Prostate gland (tissue), 2 donors: ENCODE results near the gene ADISSP.

ENCODE experiments used
- POLR2A ChIP-seq: fragments of 450-650 bp; IDR thresholded peaks from one replicate; pipeline ENCODE4 v1.6.1; 2016; ENCODE audit warnings: antibody characterized with exemption, mild to moderate bottlenecking
- TF ChIP-seq, protein P1 (sequence below), 4 experiments: fragments of 200-600 bp in 2 of 4; fragments of 450-650 bp in 2 of 4; sonication (generic) in 2 of 4; IDR thresholded peaks; 1 replicate in 3 of 4; 2 replicates in 1 of 4; pipeline ENCODE4 v1.5.1; 2016 to 2019; ENCODE audit warnings: antibody characterized with exemption in 4 of 4, mild to moderate bottlenecking in 2 of 4, moderate library complexity in 2 of 4

DNA sequence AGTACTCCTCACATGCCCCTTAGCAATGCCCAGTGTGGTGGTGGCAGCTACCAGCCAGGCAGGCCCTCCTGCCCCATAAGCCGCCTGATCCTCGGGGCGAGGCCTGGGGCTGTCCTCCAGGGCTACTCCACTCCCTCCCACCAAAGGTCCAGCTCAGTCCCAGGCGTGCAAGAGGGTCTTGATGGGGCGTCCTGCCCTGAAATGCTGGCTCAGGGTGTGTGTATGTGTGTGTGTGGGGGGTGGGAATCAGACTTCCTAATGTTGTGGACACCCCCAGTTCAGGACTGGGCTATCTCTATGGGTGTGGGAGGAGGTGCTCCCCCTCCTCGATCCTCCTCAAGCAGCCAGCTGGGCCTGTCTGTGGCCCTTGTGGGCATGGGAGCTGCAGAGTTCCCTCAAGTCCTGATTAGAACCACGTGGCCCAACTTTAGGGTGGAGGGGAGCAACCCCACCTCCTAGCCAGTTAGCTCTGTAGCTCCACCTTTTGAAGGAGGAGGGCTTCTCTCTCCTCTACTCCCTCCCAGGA is 27.6 kb downstream of the ADISSP start:
- TF ChIP-seq, protein P1, sequence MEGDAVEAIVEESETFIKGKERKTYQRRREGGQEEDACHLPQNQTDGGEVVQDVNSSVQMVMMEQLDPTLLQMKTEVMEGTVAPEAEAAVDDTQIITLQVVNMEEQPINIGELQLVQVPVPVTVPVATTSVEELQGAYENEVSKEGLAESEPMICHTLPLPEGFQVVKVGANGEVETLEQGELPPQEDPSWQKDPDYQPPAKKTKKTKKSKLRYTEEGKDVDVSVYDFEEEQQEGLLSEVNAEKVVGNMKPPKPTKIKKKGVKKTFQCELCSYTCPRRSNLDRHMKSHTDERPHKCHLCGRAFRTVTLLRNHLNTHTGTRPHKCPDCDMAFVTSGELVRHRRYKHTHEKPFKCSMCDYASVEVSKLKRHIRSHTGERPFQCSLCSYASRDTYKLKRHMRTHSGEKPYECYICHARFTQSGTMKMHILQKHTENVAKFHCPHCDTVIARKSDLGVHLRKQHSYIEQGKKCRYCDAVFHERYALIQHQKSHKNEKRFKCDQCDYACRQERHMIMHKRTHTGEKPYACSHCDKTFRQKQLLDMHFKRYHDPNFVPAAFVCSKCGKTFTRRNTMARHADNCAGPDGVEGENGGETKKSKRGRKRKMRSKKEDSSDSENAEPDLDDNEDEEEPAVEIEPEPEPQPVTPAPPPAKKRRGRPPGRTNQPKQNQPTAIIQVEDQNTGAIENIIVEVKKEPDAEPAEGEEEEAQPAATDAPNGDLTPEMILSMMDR (IDR thresholded peaks at IDR 0.05): no peak
- TF ChIP-seq POLR2A: no peak
